GM21447 (cell line): ENCODE measurements around the gene RO60.

ENCODE experiments used
- ATAC-seq: cut with Tn5 transposase; IDR thresholded peaks from one replicate; pipeline ENCODE4 v1.9.1; 2021; ENCODE audit not compliant: unreplicated experiment

The RO60 gene

DNA sequence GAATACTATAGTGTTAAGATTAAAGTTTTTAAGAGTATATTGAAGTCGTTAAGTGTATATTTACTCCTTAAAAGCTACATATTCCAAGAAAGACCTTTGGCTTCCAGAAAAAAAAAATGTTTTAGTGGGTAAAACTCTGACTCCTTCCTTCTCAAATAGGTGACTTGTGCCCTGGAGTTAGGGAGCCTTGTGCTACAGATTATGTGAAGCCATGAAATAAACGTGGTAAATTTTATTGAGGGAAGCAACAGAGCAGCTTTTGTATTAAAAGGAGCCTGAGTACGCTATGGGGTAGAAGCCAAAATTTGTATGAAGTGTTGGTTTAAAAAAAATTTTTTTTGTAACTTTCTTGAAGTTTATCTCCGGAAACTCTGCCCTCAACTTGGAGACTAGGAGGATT, 994 bp downstream of the RO60 start:
- no peak for ATAC-seq

DNA sequence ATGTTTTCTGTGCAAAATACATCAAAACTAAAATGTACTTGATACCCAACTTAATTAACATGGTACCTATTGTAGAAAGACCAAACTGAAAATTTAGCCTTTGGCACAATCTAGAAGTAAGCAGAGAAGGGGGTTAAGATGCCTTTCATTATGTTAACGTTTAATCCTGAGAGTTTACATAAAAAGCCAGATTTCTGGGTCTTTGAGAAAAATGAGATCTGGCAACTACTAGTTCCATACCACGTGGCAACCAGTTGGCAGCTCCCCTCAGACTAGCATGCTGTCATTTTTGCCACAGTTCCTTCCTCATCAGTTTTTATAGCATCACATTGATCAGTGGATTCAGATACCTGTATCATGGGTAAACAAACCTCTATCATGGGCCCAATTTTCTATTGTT, 1.5 kb downstream of the RO60 start:
- no peak for ATAC-seq

- no peak for ATAC-seq
Measured at GRCh38 chr1:193062698-193063463, 3.5 kb downstream of the RO60 start.

DNA sequence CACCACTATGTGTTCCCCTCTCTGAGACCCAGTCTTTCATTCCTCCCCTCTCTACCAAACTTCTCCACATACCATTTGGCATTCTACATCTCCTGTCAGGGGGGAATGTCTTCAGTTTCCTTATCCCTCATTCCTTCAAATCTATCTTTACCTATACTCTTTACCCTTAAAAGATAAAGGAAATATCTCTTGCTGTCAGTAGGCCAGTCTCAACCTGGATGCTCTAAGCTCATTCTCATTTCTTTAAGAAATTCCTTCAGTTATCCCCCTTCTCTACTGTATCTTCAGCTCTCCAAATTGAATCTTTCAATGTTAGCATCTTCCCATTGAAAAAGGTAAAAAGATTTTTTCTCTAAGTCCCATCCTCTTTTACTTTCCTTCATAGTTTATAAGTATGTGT, 6.5 kb downstream of the RO60 start:
- ATAC-seq = no peak

DNA sequence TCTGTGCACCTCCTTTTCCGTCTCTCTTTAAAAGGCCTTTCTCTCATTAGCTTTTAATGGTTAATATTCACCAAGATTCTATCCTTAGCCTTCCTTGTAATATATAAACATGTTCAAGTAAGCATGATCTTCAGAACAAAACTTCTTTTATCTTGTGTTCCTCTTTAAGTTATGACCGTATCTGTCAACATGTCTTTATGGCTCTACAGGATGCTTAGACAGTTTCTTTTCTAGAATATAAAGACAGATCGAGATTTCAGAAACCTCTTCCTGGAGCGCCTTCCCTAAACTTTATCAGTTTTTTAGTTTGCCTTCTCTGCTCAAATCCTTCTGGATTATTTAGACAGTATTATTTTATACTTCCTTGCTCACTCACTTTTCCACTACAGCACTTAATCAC, 7.2 kb downstream of the RO60 start:
- ATAC-seq = peak; percentile 39

DNA sequence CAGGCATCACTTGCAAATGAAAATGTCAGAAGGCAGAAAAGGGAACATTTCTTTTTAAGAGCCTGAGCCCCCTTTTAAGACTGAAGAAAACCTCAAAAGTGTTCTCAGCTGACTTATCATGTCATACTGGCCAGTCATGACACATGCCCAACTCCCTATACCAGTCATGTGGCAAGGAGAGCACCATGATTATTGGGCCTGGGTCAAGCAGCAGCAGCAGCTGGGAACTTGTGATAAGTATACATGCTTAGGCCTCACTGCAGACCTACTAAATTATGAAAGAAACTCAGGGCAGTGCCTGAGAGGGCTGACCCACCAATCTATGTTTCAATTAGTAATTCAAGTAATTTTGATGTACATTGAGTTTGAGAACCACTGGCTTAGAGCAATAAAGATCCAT, 8.6 kb downstream of the RO60 start:
- ATAC-seq = no peak

- ATAC-seq = no peak
Measured at GRCh38 chr1:193069748-193070385, 10.5 kb downstream of the RO60 start.

DNA sequence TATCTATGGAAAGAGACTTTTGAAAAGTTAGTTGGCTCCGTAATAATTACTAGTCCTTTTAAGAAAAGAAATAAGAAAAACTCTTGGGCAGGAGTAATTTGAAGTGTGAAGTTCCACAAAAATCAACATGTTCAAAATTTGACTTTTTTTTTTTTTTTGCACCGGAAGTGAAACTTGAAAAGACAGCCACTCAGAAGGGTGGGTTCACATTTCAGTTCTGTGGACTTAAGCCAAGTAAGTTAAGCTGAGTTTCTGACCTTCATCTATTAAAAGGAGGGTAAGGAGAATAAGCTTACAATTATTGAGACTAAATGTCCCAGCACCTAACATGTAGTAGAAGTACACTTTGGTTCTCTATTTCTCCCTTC, 11.0 kb downstream of the RO60 start:
- ATAC-seq = peak; percentile 30

- peak; percentile 47 for ATAC-seq
Measured at GRCh38 chr1:193070942-193071341, 11.5 kb downstream of the RO60 start.

DNA sequence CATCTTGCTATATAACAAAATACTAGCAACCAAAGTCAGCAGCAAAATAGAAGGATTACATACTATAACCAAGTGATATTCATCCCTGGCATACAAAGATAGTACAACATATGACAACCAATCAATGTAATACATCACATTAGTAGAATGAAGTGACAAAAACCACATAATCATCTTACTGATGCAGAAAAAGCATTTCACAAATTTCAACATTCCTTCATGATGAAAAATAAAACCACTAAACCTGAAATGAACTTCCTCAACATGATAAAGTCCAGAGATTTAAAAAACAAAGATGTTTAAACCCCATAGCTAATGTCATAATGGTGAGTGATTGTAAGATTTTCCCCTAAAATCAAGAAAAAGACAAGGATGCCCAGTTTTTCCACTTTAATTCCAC, 18.6 kb downstream of the RO60 start:
- no peak for ATAC-seq

- ATAC-seq = no peak
Measured at GRCh38 chr1:193079187-193079586, 19.8 kb downstream of the RO60 start.

- peak; percentile 98 for ATAC-seq
Measured at GRCh38 chr1:193083365-193084088, 24.1 kb downstream of the RO60 start.

DNA sequence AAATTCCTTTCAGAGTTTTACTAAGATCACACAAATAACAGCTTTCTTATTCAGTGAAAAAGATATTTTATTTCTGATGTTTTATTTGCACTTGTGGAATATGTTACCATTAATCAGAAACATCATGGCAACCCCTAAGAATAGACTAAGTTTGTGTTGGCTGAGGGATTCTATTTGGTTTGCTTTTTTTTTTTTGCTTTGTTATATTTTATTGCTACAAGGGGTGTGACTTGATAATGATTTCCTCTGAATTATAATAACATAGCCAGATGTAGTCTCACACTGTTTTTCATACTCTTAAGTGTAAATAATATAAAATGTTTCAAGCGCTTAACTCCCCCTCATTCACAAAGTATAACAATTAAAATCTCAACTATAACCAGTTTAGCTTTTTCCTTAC, 25.9 kb downstream of the RO60 start:
- no peak for ATAC-seq

DNA sequence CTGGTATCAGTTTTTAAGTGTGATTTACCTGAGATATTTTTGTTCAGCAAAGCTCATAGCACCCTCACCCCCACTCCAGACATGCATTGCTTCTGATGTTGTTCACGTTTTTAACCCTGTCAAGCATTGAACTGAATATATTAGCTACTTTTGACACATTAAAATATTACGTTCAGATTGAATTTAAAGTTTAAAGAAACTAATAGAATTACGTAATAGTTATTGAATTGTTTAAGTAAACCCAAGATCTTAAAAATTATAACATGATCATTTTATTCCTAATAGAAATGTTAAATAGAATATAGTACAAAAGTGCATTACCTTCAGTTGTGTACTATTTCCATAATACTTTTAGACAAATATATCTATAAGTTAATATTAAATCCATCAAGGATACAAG, 26.9 kb downstream of the RO60 start:
- no peak for ATAC-seq

GRCh38 chr1:193087893-193088292, 28.5 kb downstream of the RO60 start:
- no peak for ATAC-seq

- no peak for ATAC-seq
Measured at GRCh38 chr1:193090865-193091264, 31.5 kb downstream of the RO60 start.

DNA sequence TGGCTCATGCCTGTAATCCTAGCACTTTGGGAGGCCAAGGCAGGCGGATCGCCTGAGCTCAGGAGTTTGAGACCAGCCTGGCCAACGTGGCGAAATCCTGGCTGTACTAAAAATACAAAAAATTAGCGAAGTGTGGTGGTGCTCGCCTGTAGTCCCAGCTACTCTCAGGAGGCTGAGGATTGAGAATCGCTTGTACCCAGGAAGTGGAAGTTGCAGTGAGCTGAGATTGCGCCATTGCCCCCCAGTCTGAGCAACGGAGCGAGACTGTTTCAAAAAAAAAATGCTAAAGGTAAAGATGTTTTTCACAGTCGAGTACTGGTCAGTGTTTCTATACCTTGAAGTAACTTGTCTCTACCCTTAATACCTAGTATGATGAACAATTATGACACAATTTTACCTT, 34.7 kb downstream of the RO60 start:
- no peak for ATAC-seq

DNA sequence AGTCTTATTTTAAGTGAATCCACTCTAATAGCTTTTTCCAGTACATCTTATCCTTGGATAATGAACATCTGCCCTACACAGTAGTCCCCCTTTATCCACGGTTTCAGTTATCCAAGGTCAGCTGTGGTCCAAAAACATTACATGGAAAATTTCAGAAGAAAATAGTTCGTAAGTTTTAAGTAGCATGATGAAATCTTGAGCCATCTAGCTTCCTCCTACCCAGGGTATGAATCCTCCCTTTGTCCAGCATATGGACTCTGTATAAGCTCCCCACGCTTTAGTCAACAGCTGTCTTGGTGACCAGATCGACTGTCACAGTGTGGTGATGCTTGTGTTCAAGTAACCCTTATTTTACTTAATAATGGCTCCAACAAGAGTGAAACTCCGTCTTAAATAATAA, 43.2 kb downstream of the RO60 start:
- ATAC-seq = no peak

DNA sequence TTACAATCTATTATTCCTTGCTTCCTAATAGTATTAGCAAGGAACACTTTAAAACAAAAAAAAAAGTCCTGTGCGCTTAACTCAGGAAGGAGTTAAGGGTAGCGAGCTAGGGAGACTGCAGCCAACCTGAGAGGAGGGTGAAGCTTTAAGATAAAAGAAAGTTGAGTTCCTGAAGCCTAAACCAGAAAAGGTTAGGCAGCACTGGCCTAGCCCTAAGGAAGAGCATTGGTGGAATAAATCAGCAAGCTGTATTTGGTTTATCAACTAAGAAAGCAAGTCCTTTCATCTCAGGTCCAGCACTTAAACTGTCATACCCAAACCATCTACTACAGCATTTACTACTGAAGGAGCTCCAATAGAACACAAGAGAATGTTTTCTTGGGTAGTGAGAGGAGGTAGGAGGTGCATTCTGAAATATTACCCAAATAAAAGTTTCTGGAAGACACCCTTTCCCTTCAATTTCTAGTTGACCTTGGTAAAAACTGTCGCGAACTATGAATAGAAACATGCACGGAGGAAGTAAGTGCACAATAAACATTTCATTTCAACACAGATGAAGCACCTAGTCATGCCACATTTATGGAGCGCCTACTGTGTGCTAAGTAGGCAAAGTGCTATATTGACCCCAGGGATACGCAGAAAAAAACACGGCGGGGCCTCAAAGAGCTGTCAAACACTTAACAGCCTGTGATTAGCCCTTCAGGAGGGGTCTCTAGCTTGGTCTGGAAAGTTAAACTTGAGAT, 44.5 kb downstream of the RO60 start:
- ATAC-seq = no peak

DNA sequence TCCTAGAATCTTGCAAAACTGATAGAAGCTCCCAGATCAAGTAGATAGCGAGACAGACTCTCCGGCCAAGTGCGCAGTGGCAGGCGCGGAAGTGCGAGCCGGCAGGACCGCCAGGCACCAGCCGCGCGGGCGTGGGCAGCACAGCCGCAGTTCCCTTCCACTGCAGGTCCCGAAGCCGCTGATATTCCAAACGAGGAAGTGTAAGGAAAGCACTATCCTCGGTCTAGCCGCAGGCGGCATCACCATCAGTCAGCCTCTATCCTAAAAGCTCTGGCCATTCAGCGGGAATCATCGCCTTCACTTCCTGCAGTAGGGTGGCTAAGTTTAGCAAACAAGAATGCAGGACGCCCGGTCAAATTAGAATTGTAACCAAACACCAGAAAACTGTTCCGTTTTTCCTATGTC, 45.1 kb downstream of the RO60 start:
- peak; percentile 43 for ATAC-seq
